HepG2 (cell line): ENCODE measurements around the gene TBCB. TPM values are rescaled to one million over a fixed set of nuclear protein-coding genes. Genes with fewer than 3 reads are reported as not detected.

Experiments
- ATAC-seq: fragments of 200-7000 bp; cut with Tn5 transposase; 3 replicates; pipeline ENCODE4 v1.9.1; 2020; ENCODE audit warnings: mild to moderate bottlenecking, moderate library complexity
- BruUV-seq: library from RNA; stranded (reverse); fragments of 400-500 nt; replicated peaks from 2 replicates; lab custom pipeline; 2021; lab: Mats Ljungman, UMichigan
- CTCF ChIA-PET: fragments of 300-600 bp; formaldehyde crosslinking; extraction: SDS; loops from one replicate; lab custom pipeline; 2021; ENCODE audit warnings: low total read pairs, inconsistent platforms, low intra/inter-chr PET ratio; lab: Yijun Ruan, JAX
- POLR2A ChIA-PET: fragments of 350-600 bp; sonication (Branson Sonifier 250); formaldehyde crosslinking; loops from one replicate; lab custom pipeline; 2020; ENCODE audit warnings: antibody characterized with exemption, inconsistent platforms; lab: Yijun Ruan, JAX
- DNase-seq: peaks from one replicate; pipeline ENCODE4 v3.0.0-alpha.2; 2015; ENCODE audit warnings: low spot score
- FAIRE-seq: peaks from 3 replicates; lab custom pipeline; 2011; peaks lifted over from hg19 to GRCh38; lab: Jason Lieb, UNC
- H2AFZ ChIP-seq: one replicate; pipeline ENCODE4 v1.6.1; 2011; ENCODE audit warnings: low read length, inconsistent platforms
- H3K27ac ChIP-seq: fragments of 300-600 bp; 3 replicates; pipeline ENCODE4 v1.8.0; 2011; ENCODE audit warnings: mixed run types, mild to moderate bottlenecking, mixed read lengths, low read length, inconsistent platforms; ENCODE audit not compliant: insufficient read depth; ENCODE audit errors: extremely low read length
- H3K27me3 ChIP-seq, 2 experiments: fragments of 200-600 bp in 1 of 2; 2 replicates in 1 of 2; 3 replicates in 1 of 2; pipeline versions ENCODE4 v1.6.0 to v1.8.0; 2011; ENCODE audit warnings: low read length in 2 of 2, mild to moderate bottlenecking in 2 of 2, moderate library complexity in 2 of 2, inconsistent platforms in 1 of 2; ENCODE audit not compliant: insufficient read depth in 2 of 2, control insufficient read depth in 1 of 2
- H3K36me3 ChIP-seq, 2 experiments: fragments of 200-600 bp in 1 of 2; replicated peaks in 1 of 2; 2 replicates in 1 of 2; 3 replicates in 1 of 2; pipeline versions ENCODE4 v1.5.1 to v1.8.0; 2011; ENCODE audit warnings: low read length in 2 of 2, inconsistent platforms in 1 of 2; ENCODE audit not compliant: insufficient read depth in 2 of 2, control insufficient read depth in 1 of 2
- H3K4me1 ChIP-seq: 2 replicates; pipeline ENCODE4 v1.5.1; 2012; ENCODE audit warnings: low read length, inconsistent platforms; ENCODE audit not compliant: insufficient read depth
- H3K4me2 ChIP-seq: 2 replicates; pipeline ENCODE4 v1.6.0; 2011; ENCODE audit warnings: low read depth, low read length, inconsistent platforms
- H3K4me3 ChIP-seq, 3 experiments: fragments of 200-600 bp in 1 of 3; sonication (generic), shearing (Covaris generic) in 1 of 3; replicated peaks in 1 of 3; 2 replicates each; pipeline ENCODE4 v1.5.1; 2011 to 2016; ENCODE audit warnings: low read length in 3 of 3, inconsistent platforms in 2 of 3, low read depth in 2 of 3, mild to moderate bottlenecking in 2 of 3, control low read depth in 1 of 3, mixed read lengths in 1 of 3; ENCODE audit not compliant: insufficient read depth in 1 of 3
- H3K79me2 ChIP-seq: one replicate; pipeline ENCODE4 v1.6.1; 2011; ENCODE audit warnings: low read length, inconsistent platforms; ENCODE audit not compliant: insufficient read depth
- H3K9ac ChIP-seq: 2 replicates; pipeline ENCODE4 v1.6.0; 2011; ENCODE audit warnings: mild to moderate bottlenecking, low read depth, low read length, inconsistent platforms; ENCODE audit not compliant: insufficient read depth
- H3K9me3 ChIP-seq: 2 replicates; pipeline ENCODE4 v1.5.1; 2012; ENCODE audit warnings: mild to moderate bottlenecking, low read length
- H4K20me1 ChIP-seq: 2 replicates; pipeline ENCODE4 v1.6.0; 2011; ENCODE audit warnings: inconsistent platforms, mild to moderate bottlenecking, low read length, moderate library complexity; ENCODE audit not compliant: insufficient read depth
- NFKBIZ ChIP-seq: IDR thresholded peaks from 2 replicates; pipeline ENCODE4 v1.6.1; 2018; ENCODE audit warnings: missing genetic modification reagents, missing compliant biosample characterization
- PCBP1 ChIP-seq: fragments of 200-400 bp; formaldehyde crosslinking; IDR thresholded peaks from 2 replicates; pipeline ENCODE4 v1.6.1; 2017; ENCODE audit warnings: mild to moderate bottlenecking, low read depth, low read length, borderline replicate concordance
- PCBP2 ChIP-seq: fragments of 200-400 bp; formaldehyde crosslinking; optimal IDR thresholded peaks from 2 replicates; pipeline ENCODE3; 2018; ENCODE audit warnings: low read length, low read depth; ENCODE audit not compliant: poor library complexity, severe bottlenecking
- RFX1 ChIP-seq: fragments of 450-650 bp; IDR thresholded peaks from 2 replicates; pipeline ENCODE4 v1.6.1; 2017
- SOX13 ChIP-seq, 3 experiments: fragments of 450-650 bp in 1 of 3; sonication (generic) in 1 of 3; formaldehyde crosslinking in 1 of 3; IDR thresholded peaks in 2 of 3; conservative IDR thresholded peaks in 1 of 3; 2 replicates each; pipeline versions ENCODE4 v1.5.0 to v1.6.1; 2016 to 2020; ENCODE audit warnings: antibody characterized with exemption in 1 of 3, mild to moderate bottlenecking in 1 of 3, missing compliant biosample characterization in 1 of 3, missing genetic modification reagents in 1 of 3, moderate library complexity in 1 of 3
- ZBTB21 ChIP-seq: sonication (generic); formaldehyde crosslinking; IDR thresholded peaks from 2 replicates; pipeline ENCODE4 v1.4.0; 2020; ENCODE audit warnings: missing genetic modification reagents
- ZBTB26 ChIP-seq: IDR thresholded peaks from 2 replicates; pipeline ENCODE4 v1.6.1; 2016; ENCODE audit warnings: missing compliant biosample characterization, missing genetic modification reagents, borderline replicate concordance
- ZIK1 ChIP-seq: sonication (generic); formaldehyde crosslinking; IDR thresholded peaks from 2 replicates; pipeline ENCODE4 v1.5.0; 2020; ENCODE audit warnings: mild to moderate bottlenecking, low read depth, missing genetic modification reagents, borderline replicate concordance
- ZNF543 ChIP-seq: sonication (generic); formaldehyde crosslinking; IDR thresholded peaks from 2 replicates; pipeline ENCODE4 v1.4.0; 2020; ENCODE audit warnings: mild to moderate bottlenecking, missing genetic modification reagents
- ZSCAN31 ChIP-seq: sonication (generic); formaldehyde crosslinking; IDR thresholded peaks from 2 replicates; pipeline ENCODE4 v1.5.0; 2020; ENCODE audit warnings: low read depth, mild to moderate bottlenecking, missing genetic modification reagents
- WGBS: methylation state at CpG from one replicate; pipeline ENCODE4 v1.1.6; 2017; ENCODE audit warnings: low lambda C conversion rate; 5-methylcytosine and 5-hydroxymethylcytosine counted together
- in situ Hi-C: cut with HindIII; loops from 2 replicates; pipeline ENCODE4 v1.10.0; 2017; ENCODE audit warnings: low pct_unique_long_range_greater_than_20kb; ENCODE audit not compliant: extremely low pct_ligation_motif_present
- intact Hi-C: fragments of 100-400 bp; cut with micrococcal nuclease; formaldehyde crosslinking; loops from one replicate; pipeline ENCODE4 v1.10.0; 2022; ENCODE audit not compliant: unreplicated experiment
- polyA plus RNA-seq, 8 experiments: library from polyadenylated mRNA; depleted of rRNA in 3 of 8; stranded (reverse) in 7 of 8; unstranded in 1 of 8; fragments of >200 nt; fragmentation: Illumina TruSeq in 4 of 8; extraction: Trizol in 4 of 8; gene quantifications; 2 replicates each; pipeline versions ENCODE4 v1.2.1 to v1.2.3, GENCODE V29; 2011 to 2016; ENCODE audit warnings: low read depth in 4 of 8, missing spikeins in 1 of 8, mixed read lengths in 1 of 8; ENCODE audit not compliant: insufficient read depth in 1 of 8
- total RNA-seq, 5 experiments: library from RNA; depleted of rRNA; stranded (reverse); fragments of >200 nt; fragmentation: Illumina TruSeq; extraction: Trizol; gene quantifications; 2 replicates each; pipeline ENCODE4 v1.2.3, GENCODE V29; 2016; ENCODE audit warnings: low read depth in 1 of 5
- TF ChIP-seq, protein P1 (sequence below): conservative IDR thresholded peaks from 2 replicates; pipeline ENCODE4 v1.6.1; 2018; ENCODE audit warnings: missing genetic modification reagents
- TF ChIP-seq, protein P2 (sequence below): sonication (generic); formaldehyde crosslinking; IDR thresholded peaks from 2 replicates; pipeline ENCODE4 v1.5.1; 2020; ENCODE audit warnings: missing genetic modification reagents, mild to moderate bottlenecking, borderline replicate concordance
- TF ChIP-seq, protein P3 (sequence below): sonication (generic); formaldehyde crosslinking; IDR thresholded peaks from 2 replicates; pipeline ENCODE4 v1.9.0; 2022; ENCODE audit warnings: low read depth, missing genetic modification reagents
- TF ChIP-seq, protein P4 (sequence below), 2 experiments: fragments of 450-650 bp in 1 of 2; sonication (generic) in 1 of 2; formaldehyde crosslinking; IDR thresholded peaks; 2 replicates each; pipeline versions ENCODE4 v1.5.0 to v1.8.0; 2020 to 2022; ENCODE audit warnings: mild to moderate bottlenecking in 1 of 2, missing genetic modification reagents in 1 of 2

Gene TBCB
- total and polyA plus RNA-seq, 2 of the 13 experiments (the other 11 are each of a cell fraction or from before 2014, with no cell fraction given), result 271 to 276 TPM

GRCh38 chr19:36090910-36091695, 24.2 kb upstream of the TBCB start (continued):
- TF ChIP-seq ZBTB26 (CRISPR knock-in tag), result no peak
- TF ChIP-seq, protein P1, sequence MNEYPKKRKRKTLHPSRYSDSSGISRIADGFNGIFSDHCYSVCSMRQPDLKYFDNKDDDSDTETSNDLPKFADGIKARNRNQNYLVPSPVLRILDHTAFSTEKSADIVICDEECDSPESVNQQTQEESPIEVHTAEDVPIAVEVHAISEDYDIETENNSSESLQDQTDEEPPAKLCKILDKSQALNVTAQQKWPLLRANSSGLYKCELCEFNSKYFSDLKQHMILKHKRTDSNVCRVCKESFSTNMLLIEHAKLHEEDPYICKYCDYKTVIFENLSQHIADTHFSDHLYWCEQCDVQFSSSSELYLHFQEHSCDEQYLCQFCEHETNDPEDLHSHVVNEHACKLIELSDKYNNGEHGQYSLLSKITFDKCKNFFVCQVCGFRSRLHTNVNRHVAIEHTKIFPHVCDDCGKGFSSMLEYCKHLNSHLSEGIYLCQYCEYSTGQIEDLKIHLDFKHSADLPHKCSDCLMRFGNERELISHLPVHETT (CRISPR knock-in tag), result no peak
- TF ChIP-seq, all 625 proteins: peak for 0

- in situ Hi-C loops, result no loop called here
- H3K79me2 ChIP-seq, result no peaks in the 10 kb centered on the region
- H3K9ac ChIP-seq, result no peak overlapping the region
- H3K36me3 ChIP-seq, result peaks cover 16 to 58% of the 10 kb centered on the region in 2 experiments; a peak in 4 of 5 replicates
- FAIRE-seq (no peak), DNase-seq (no peak), ATAC-seq (peak; percentile 29; the same call in 1 of the 3 replicates)
- no peak overlapping the region for H3K27ac ChIP-seq
- no peak overlapping the region for H3K4me3 ChIP-seq
- CTCF ChIA-PET, result no interaction called here
- intact Hi-C loops, result no loop called here
- no peaks in the 10 kb centered on the region for H3K4me1 ChIP-seq
- POLR2A ChIA-PET, result no interaction called here
- no peaks in the 10 kb centered on the region for H3K27me3 ChIP-seq
- no peak overlapping the region for H2AFZ ChIP-seq
- no peaks in the 10 kb centered on the region for H3K9me3 ChIP-seq
- BruUV-seq, result no TSS peak
- no peaks in the 10 kb centered on the region for H4K20me1 ChIP-seq
- no CpG with 5 or more reads among the region's 7 CpGs for WGBS
- no peak overlapping the region for H3K4me2 ChIP-seq
- no peak for TF ChIP-seq RFX1
- no peak for TF ChIP-seq ZBTB21
- TF ChIP-seq ZNF543 (CRISPR knock-in tag), result no peak
- no peak for TF ChIP-seq SOX13 (IDR thresholded peaks at IDR 0.05)
- no peak for TF ChIP-seq SOX13 (CRISPR knock-in tag; conservative IDR thresholded peaks at IDR 0.05 in 1 of 2, IDR thresholded peaks at IDR 0.05 in 1 of 2)
- TF ChIP-seq ZIK1 (CRISPR knock-in tag), result no peak
- TF ChIP-seq, protein P2, sequence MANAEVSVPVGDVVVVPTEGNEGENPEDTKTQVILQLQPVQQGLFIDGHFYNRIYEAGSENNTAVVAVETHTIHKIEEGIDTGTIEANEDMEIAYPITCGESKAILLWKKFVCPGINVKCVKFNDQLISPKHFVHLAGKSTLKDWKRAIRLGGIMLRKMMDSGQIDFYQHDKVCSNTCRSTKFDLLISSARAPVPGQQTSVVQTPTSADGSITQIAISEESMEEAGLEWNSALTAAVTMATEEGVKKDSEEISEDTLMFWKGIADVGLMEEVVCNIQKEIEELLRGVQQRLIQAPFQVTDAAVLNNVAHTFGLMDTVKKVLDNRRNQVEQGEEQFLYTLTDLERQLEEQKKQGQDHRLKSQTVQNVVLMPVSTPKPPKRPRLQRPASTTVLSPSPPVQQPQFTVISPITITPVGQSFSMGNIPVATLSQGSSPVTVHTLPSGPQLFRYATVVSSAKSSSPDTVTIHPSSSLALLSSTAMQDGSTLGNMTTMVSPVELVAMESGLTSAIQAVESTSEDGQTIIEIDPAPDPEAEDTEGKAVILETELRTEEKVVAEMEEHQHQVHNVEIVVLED, result no peak
- TF ChIP-seq NFKBIZ, result no peak
- TF ChIP-seq, protein P3, sequence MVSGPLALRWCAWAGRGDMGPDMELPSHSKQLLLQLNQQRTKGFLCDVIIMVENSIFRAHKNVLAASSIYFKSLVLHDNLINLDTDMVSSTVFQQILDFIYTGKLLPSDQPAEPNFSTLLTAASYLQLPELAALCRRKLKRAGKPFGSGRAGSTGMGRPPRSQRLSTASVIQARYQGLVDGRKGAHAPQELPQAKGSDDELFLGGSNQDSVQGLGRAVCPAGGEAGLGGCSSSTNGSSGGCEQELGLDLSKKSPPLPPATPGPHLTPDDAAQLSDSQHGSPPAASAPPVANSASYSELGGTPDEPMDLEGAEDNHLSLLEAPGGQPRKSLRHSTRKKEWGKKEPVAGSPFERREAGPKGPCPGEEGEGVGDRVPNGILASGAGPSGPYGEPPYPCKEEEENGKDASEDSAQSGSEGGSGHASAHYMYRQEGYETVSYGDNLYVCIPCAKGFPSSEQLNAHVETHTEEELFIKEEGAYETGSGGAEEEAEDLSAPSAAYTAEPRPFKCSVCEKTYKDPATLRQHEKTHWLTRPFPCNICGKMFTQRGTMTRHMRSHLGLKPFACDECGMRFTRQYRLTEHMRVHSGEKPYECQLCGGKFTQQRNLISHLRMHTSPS (CRISPR knock-in tag), result no peak
- TF ChIP-seq PCBP1, result no peak
- TF ChIP-seq, protein P4, sequence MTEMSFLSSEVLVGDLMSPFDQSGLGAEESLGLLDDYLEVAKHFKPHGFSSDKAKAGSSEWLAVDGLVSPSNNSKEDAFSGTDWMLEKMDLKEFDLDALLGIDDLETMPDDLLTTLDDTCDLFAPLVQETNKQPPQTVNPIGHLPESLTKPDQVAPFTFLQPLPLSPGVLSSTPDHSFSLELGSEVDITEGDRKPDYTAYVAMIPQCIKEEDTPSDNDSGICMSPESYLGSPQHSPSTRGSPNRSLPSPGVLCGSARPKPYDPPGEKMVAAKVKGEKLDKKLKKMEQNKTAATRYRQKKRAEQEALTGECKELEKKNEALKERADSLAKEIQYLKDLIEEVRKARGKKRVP (CRISPR knock-in tag; IDR thresholded peaks at IDR 0.05), result no peak
- no peak for TF ChIP-seq ZSCAN31 (CRISPR knock-in tag)
- no peak for TF ChIP-seq PCBP2
Measured at GRCh38 chr19:36092566-36092965, 22.7 kb upstream of the TBCB start.
